Caki2 (cell line): ENCODE data around the gene JAKMIP1. TPM values are rescaled to one million over a fixed set of nuclear protein-coding genes. Genes with fewer than 3 reads are reported as not detected.
"Not testable (repeated sequence)": the region's sequence is repeated elsewhere in the genome, so short reads cannot be mapped to it uniquely, and the experiment has no call there.

Source experiments
- DNase-seq: peaks from one replicate; pipeline ENCODE4 v3.0.0-alpha.2; 2015; ENCODE audit warnings: low read depth
- in situ Hi-C: cut with HindIII; loops from 2 replicates; pipeline ENCODE4 v1.10.0; 2016; ENCODE audit warnings: low sequenced_read_pairs, low pct_unique_long_range_greater_than_20kb, mixed read lengths
- total RNA-seq: library from RNA; depleted of rRNA; stranded (reverse); fragments of >200 nt; shearing (Covaris generic); gene quantifications from 2 replicates; pipeline ENCODE4 v1.2.3, GENCODE V29; 2014; ENCODE audit warnings: low replicate concordance

The JAKMIP1 gene
- total RNA-seq, 1 experiment from 2014 or later = 6.5 TPM

DNA sequence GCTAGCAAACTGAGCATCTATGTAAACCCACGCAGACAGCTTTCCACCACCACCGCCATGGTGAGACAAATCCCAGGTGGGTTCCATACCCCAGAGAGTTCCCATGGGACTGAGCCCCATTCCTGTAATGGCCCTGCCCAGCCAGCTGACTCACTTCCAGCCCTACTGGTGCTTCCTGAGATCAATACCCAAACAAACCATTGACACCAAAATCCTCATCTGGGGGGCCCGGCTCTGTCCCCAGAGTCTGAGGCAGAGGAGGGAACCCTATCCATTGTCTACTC lies 30.1 kb upstream of the JAKMIP1 start:
- in situ Hi-C loops = no loop called here
- no peak for DNase-seq

DNA sequence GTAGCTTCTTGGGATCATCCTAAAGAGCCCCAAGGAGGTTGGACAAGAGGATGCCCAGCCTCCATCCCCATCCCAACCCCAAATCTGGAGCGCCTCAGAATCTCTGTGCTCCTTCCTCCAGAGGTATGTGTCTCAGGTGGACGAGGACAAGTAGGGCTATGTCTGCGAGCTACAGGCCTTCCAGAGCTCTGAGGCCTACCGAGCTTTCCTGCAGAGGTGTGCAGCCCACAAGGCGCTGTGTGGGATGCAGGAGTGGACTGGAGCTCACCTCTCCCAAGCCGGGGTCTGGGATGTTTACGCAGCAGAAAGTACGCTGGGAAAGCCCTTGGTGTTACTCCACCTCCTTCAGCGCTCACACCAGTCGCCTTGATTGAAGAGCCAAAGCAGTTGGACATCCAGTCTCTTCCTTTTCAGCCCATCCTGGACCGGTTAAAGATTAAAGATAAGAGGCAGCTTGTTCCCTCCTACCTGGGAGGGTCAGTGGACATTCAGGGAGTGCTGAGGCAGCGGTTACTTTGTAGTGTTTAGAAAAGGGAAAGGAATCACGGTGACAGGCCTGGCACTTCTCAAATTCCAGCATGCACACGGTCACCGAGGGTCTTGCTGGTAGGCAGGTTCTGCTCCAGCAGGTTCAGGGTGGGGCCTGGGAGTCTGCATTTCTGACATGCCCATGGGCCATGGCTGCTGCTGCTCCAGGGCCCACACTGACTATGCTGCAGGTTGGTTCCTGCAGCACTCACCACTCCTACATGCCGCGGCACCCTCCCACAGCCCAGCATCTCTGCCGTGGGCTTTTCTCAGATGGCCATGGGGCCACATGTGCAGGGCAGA lies 29.5 kb upstream of the JAKMIP1 start:
- no peak for DNase-seq
- in situ Hi-C loops = no loop called here

DNA sequence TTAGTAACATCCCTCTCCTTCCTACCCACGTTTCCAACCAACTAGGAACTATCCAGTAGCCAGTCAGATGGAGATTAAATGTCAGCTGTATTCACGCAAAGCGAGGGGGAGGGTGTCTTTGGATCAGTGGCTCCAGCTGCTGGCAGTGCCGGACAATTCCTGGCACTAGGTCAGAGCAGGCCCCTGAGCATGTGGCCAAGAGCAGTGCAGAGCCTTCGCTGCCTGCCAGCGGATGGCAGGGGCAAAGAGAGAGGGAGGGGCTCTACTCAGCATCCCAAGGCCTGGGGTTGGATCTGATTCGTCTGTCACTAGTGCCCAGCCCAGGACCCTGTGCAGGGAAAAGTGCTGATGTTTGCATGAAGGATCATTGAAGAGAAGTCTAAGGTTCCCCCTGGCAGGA lies 28.7 kb upstream of the JAKMIP1 start:
- in situ Hi-C loops = no loop called here
- no peak for DNase-seq

DNA sequence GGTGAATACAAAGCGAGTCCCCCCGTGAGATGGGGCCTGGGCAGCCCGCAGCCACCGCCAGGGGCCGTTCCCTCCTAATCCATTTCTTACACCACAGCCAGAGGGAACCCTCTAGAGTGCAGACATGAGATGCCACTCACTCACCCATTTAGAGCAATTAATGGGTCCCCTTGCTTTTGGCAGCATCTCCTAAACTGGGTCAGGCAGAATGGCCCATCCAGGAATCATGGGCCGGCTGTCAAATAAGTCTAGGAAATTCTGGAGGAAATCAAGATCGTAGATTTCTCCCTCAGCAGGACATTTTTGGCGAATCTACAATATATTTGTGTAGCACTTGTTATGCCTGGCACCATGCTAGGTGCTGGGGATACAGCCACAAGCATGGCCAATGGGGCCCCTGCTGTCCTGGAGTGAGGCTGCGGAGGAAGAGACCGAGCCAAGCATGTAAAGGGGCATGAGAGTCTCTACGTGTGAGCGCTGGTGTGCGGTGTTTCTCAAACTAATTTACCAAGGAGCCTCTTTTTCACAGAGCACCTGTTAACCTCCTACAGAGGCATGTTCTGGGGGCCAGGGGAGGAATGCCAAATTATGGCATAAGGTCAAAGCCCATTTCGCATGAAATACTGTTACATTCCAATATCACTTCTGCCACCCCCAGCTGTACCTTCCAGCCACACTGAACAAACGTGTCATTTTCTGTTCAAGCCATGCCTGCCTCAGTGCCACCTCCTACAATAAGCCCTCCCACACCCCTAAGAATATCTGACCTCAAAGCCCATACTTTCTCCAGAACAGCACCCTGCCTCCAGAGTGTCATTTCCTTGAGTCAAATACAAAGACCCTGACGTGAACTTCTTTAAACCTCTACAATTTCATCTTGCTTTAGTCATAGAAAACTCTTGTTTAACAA lies 28.1 kb upstream of the JAKMIP1 start:
- DNase-seq = no peak
- in situ Hi-C loops = no loop called here

DNA sequence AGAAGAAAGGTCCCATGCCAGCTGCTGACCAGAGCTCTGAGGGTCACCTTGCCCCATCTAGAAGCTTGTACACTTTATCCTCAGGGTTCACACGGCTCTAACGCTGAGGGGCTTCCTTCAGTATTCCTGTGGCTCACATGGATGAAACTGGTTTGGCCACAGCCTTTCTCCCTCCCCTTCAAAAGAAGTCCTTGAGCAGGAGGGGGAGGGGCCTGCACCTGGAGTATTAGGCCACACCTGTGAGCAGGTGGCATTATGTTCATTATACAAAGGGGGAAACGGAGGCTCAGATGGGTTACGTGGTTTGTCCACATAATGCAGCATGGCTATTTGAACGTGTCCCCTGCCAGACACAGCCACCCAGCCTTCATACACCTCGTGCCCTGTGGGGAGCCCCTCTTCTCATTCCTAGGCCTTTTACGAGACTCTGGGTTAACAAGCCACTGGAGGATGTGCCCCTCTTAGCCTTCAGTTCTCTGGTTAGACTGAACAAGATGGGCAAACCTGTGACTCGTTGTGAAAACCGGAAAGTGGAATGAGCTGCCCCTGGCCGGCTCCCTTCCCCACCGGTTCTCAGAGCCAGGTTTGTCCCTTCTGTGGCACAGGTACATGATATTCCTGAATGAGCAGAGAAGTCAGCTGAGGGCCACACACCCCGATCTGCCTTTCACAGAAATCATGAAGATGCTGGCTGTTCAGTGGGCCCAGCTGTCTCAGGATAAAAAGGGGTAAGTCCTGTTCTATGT lies 27.2 kb upstream of the JAKMIP1 start:
- no peak for DNase-seq
- in situ Hi-C loops = no loop called here

DNA sequence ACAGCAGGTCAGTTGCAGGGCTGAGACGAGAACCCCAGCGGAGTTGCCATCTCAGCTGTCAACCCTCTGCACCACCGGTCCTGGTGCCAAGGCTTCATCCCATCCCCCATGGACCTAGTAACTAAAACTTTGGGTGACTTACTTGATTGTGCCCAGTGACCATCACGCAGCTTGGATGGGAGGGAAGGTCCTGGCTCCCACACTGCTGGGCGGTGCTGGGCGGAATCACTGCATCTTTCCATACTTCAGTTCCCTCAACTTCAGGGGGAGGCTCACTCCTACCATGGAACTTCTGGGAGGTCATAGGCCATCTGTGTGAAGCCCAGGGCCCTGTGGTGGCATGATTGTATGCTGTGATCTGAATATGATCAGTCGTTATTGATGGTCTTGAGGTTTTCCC lies 26.2 kb upstream of the JAKMIP1 start:
- in situ Hi-C loops = no loop called here

DNA sequence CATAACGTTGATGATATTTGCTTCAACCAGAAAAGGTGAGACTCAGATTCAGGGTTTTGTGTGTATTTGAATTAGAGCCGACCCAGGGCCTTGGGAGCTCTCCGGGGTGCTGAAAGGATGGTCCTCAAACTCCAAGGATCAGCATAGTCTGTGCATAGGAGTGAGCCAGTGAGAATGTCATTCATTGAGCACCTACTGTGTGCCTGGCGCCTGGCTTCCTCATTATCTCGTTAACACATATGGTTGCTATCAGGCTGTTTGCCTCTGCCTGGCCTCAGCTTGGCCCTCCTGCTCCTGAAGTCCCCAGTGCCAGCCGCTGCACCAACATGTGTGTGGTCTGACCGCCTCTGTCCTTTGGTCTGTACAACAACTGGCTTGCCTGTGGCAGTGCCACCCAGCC lies 25.1 kb upstream of the JAKMIP1 start:
- in situ Hi-C loops = no loop called here
- DNase-seq = peak; percentile 18

More for the DNA sequence above, 26.2 kb upstream of the JAKMIP1 start:
- no peak for DNase-seq

DNA sequence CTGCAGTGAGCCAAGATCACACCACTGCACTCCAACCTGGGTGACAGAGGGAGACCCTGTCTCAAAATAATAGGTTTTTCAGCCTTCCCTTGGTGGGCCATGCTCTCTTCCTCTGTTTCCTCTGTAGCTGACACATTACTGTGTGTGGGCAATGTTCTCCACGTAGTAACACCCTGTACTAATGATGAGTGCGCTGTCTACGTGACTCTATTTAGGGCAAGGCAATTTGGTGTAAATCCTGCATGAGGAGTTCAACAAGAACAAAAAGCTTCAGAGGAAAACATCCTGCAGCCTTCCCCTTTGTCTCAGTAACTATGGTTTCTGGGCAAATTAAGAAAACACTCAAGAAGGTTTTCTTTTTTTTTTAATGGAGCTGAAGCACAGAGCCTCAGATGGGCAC lies 24.4 kb upstream of the JAKMIP1 start:
- in situ Hi-C loops = no loop called here
- DNase-seq = no peak

DNA sequence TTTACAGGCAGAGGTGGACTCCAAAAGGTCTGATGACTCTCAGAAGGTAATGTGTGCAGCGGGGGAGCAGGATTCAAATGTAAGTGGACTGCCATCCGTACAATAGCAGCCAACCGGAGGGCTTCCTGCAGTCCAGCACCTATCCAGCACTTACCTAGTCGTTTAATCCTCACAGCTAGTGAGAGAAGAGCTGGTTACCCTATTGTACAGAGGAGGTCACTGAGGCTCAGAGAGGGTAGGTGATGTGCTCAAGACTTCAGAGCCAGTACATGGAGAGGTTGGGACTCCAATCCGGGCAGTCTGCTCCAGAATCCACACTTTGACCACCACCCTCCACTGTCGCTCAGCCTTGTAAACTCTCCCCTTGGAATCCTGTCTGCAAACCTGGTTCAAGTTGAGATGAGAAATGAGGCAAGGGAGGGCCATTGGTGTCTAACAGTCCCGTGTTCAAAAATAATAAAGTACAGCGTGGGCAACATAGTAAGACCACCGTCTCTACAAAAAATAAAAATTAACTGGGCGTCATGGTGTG lies 22.5 kb upstream of the JAKMIP1 start:
- in situ Hi-C loops = no loop called here
- DNase-seq = no peak

DNA sequence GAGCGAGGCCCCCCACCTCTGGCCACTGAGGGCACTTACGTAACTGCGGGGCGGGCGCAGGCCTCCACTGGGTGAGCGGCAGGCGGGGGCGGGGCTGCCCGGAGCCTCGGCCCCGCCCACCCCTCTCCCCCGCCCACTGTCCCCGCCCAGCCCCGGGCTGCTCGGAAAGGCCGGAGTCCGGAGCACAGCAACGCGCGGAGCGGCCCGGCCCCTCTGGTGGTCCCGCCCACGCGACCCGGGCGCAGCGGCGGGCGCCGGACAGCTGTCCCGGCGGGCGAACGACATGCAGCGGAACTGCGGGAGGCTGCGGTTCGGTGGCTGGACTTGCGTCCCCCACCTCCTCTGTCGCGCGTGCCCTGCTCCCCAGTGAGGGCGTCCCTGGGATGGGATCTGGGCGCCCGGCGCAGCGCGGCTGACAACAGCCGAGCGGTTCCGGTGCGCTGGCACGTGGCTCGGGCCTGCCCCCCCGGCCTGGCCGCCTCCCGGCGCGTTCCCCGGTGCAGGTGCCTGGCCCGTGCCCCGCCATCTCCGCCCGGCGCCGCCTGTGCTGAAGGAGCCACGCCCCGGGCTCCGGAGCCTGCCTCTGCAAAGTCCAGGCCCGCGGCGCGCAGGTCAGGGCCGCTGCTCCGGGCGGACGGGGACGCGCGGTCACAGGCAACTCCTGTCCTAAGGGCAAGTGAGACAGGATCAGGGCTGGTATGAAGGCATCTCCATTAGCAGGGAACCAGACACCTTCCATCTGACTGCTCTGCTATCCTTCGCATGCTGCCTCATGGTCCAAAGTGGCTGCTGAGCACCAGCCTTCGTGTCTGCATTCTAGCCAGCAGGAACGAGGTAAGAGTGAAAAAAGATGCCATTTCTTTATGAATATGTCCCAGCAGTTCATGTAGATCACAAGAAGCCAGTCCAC lies 21.8 kb upstream of the JAKMIP1 start:
- in situ Hi-C loops = no loop called here
- no peak for DNase-seq

DNA sequence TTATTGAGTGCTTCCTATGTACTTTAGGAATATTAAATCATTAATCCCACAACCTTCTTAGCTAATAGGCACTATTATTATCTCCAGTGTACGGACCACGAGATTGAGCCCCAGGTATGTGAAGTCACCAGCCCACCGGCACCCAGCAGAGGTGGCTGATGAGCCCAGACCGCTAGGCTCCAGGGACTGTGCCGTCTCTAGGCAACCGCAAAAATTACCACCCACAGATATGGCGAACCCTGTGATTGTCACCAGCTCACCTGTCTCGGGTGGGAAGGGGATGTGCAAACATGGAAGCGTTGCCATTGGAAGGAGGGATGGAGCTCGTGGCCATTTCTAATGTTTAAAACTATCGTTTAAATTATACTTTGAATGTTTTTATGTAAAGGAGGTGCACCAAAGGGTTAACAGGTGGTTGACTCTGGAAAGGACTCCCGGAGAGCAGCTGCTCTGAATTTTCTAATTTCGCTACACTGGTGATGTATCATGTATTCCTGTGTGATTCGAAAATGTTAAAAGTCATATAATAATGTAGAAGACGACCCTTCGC lies 21.0 kb upstream of the JAKMIP1 start:
- in situ Hi-C loops = no loop called here
- DNase-seq = no peak

DNA sequence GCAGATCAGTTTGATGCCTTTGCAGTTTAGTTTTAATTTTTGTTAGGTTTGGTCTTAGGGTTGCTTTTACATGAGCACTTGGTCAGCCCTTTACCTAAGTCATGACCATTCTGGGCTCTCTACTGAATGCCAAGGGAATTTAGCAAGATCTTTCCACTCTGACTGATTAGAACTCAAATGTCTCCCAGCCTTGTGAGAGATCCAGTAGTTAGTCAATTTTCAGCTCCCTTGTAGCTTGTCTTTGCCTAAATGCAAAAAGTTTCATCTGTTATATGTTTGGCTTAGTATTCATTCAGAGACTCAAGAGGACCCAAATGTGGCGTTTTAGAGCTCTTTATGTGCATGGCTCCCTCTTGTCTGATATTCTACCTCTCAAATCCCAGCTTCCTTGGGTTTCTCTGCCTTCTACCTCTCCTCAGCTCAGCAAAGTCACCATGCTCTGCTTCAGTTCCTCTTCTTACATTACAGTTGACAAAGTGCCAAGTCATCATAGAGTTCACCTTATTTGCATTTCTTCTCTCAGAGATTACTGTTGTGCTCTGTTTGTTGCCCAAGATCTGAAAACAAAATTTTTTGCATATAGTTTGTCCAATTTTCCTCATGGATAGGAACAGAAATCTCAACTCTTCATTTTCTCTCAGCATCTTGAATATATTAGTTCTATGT lies 17.5 kb upstream of the JAKMIP1 start:
- no peak for DNase-seq
- in situ Hi-C loops = no loop called here

DNA sequence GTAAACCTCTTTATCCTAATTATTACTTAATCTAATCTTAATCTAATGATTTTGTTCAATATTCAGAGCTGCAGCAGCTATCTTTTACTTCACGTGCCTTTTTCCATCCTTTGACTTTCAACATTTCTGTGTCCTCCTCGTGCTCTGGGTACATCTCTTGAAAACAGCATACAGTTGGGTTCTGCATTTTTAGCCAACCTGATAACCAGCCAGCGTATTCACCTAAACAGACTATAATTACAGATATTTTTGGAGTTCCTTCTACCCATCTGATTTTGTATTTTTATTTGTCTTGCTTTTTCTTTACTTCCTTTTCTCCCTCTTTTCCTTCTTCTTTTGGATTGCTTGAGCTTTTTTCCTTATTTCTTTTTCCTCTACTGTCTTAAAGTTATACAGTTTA lies 16.2 kb upstream of the JAKMIP1 start:
- in situ Hi-C loops = no loop called here
- no peak for DNase-seq

DNA sequence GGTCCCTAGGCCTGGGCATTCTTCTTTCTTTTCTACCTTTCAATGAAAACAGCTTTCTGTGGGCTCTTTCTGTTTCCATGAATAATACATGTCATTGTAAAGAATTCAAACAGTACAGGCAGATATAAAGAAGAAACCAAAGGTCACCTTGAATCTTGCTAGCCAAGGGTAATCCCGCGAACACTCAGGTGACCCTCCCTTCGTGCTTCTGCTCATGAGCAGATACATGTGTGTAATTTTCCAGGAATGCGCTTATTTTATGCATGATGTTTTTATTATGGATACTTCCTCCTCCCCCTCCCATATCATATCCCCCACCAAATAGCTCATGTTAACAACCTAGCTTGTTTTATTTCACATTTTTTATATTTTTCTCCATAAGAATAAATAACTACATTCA lies 9.6 kb upstream of the JAKMIP1 start:
- in situ Hi-C loops = no loop called here
- DNase-seq = no peak

DNA sequence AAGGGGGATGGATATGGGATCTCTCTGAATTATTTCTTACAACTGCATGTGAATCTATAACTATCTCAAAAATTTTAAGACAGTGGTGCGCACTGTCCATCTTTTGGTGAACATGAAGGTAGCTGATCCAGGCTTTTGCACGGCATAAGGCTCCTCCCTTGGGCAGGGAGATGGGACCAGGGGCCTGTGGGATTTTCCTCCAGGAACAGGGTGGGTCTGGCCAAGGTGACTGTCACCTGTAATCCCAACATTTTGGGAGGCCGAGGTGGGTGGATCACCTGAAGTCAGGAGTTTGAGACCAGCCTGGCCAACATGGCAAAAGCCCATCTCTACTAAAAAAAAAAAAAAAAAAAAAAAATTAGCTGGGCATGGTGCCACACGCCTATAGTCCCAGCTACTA lies 8.9 kb upstream of the JAKMIP1 start:
- DNase-seq, in situ Hi-C loops: not testable (repeated sequence)

DNA sequence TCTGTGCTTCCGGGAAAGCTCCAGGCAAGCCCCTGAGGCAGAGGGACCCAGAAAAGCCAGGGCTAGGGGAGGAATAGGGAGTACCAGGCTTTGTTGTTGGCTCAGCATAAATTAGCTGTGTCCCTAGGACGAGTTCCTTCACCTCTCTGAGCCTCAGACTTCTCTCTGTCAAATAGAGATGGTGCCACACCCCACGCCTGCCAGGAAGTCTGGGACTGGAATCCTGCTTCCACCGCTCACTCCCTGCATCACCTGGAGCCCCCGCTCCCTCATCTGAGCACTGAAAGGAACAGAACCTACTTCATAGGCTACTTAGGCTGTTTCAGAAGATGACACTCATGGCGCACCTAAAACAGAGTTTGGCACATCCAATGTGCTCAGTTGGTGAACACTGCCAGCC lies 8.1 kb upstream of the JAKMIP1 start:
- no peak for DNase-seq
- in situ Hi-C loops = no loop called here

DNA sequence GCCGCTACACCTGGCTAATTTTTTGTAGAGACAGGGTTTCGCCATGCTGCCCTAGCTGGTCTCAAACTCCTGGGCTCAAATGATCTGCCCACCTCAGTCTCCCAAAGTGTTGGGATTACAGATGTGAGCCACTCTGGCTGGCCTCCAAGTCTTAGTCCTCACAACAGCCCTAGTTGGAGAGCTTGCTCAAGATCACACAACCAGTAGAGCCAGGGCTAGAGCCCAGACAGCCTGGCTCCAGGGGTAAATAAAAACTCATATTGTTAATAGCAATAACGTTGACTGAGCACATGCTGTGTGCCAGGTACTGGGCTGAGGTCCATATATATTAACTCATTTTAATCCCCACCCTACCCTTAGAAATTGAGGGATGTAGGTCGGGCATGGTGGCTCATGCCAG lies 7.3 kb upstream of the JAKMIP1 start:
- no peak for DNase-seq
- in situ Hi-C loops = no loop called here
